ENCODE data around the gene HUWE1. TPM values are rescaled to one million over a fixed set of nuclear protein-coding genes. Genes with fewer than 3 reads are reported as not detected.

HUWE1 gene
- total and polyA plus RNA-seq, 2 donors (not counting 1 experiment from before 2014, with no cell fraction given): 52.8 to 146 TPM

DNA sequence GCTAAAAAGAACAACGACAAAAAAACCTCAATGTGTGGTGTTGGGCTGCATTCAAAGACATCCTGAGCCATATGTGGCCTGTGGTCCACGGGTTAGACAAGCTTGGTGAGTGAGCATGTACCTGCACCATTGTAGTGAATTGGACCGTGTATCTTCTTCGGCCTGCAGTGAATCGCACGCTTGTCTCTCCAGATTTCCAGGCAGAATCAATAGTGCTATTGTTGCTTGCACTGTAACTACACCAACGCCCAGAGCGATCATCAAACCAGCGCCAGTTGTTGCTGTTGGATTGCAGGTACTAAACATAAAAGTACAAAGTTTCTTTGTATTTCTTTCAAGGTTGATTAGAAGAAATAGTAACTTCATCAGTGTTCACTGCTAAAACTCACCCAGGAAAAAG, 101.6 kb downstream of the HUWE1 start:
- Histone ChIP-seq H3K4me2 (ENCODE audit: extremely low read depth, insufficient read depth, low read length) (no peak overlapping the region), H3K9ac (ENCODE audit: insufficient read depth, low read length) (no peak overlapping the region), H3K4me1 (ENCODE audit: control insufficient read depth, extremely low read depth, insufficient read depth, low read length) (no peaks in the 10 kb centered on the region), H3K27me3 (ENCODE audit: control insufficient read depth, insufficient read depth, low read length) (no peaks in the 10 kb centered on the region), H2AFZ (ENCODE audit: low read length) (no peak overlapping the region), H3K9me3 (ENCODE audit: control insufficient read depth, insufficient read depth, low read depth, low read length) (no peaks in the 10 kb centered on the region), H3K79me2 (ENCODE audit: control insufficient read depth, insufficient read depth, low read length) (no peaks in the 10 kb centered on the region), H3K36me3 (ENCODE audit: control insufficient read depth, insufficient read depth, low read length) (peaks cover 5% of the 10 kb centered on the region), H3K27ac (ENCODE audit: insufficient read depth, low read length) (no peak overlapping the region), H3K4me3 (replicated peaks in 1 of 4; ENCODE audit: control extremely low read depth in 1 of 4, insufficient read depth in 1 of 4, low read depth in 3 of 4, low read length in 4 of 4) (no peak overlapping the region), H4K20me1 (ENCODE audit: control insufficient read depth, extremely low read depth, insufficient read depth, low read length) (no peaks in the 10 kb centered on the region)
- TF ChIP-seq EZH2 (IDR thresholded peaks at IDR 0.05; ENCODE audit: low read length, missing control alignments): no peak
- TF ChIP-seq, protein P1, sequence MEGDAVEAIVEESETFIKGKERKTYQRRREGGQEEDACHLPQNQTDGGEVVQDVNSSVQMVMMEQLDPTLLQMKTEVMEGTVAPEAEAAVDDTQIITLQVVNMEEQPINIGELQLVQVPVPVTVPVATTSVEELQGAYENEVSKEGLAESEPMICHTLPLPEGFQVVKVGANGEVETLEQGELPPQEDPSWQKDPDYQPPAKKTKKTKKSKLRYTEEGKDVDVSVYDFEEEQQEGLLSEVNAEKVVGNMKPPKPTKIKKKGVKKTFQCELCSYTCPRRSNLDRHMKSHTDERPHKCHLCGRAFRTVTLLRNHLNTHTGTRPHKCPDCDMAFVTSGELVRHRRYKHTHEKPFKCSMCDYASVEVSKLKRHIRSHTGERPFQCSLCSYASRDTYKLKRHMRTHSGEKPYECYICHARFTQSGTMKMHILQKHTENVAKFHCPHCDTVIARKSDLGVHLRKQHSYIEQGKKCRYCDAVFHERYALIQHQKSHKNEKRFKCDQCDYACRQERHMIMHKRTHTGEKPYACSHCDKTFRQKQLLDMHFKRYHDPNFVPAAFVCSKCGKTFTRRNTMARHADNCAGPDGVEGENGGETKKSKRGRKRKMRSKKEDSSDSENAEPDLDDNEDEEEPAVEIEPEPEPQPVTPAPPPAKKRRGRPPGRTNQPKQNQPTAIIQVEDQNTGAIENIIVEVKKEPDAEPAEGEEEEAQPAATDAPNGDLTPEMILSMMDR (conservative IDR thresholded peaks at IDR 0.05 in 1 of 2, IDR thresholded peaks at IDR 0.05 in 1 of 2; ENCODE audit: low read depth in 1 of 2, low read length in 2 of 2): no peak
- DNase-seq (ENCODE audit: low read depth in 2 of 2): no peak

DNA sequence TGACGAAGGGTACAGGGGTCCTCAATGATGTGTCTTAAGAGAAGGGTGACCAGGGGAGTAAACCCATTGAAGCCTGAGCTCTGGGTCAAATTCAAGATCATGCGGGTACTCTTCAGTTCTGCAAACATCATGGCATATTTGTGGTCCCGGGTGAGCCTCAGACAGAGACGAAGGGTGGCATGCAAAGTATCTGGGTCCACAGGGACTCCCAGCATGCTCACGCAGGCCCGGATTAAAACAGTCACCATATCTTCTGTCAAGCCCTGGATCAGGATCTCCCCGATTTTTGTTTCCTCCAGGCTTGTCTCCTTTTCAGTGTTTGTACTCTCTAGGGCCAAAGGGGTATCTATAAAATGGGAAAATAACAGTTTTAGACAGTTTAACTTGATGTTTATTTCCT, 102.9 kb downstream of the HUWE1 start:
- Histone ChIP-seq H4K20me1 (ENCODE audit: control insufficient read depth, extremely low read depth, insufficient read depth, low read length) (no peaks in the 10 kb centered on the region), H3K4me1 (ENCODE audit: control insufficient read depth, extremely low read depth, insufficient read depth, low read length) (no peaks in the 10 kb centered on the region), H3K27ac (ENCODE audit: insufficient read depth, low read length) (no peak overlapping the region), H3K9ac (ENCODE audit: insufficient read depth, low read length) (no peak overlapping the region), H3K27me3 (ENCODE audit: control insufficient read depth, insufficient read depth, low read length) (no peaks in the 10 kb centered on the region), H3K36me3 (ENCODE audit: control insufficient read depth, insufficient read depth, low read length) (peaks cover 1% of the 10 kb centered on the region), H3K4me2 (ENCODE audit: extremely low read depth, insufficient read depth, low read length) (no peak overlapping the region), H3K9me3 (ENCODE audit: control insufficient read depth, insufficient read depth, low read depth, low read length) (no peaks in the 10 kb centered on the region), H2AFZ (ENCODE audit: low read length) (no peak overlapping the region), H3K79me2 (ENCODE audit: control insufficient read depth, insufficient read depth, low read length) (no peaks in the 10 kb centered on the region), H3K4me3 (replicated peaks in 1 of 4; ENCODE audit: control extremely low read depth in 1 of 4, insufficient read depth in 1 of 4, low read depth in 3 of 4, low read length in 4 of 4) (no peak overlapping the region)
- DNase-seq (ENCODE audit: low read depth in 2 of 2): no peak
- TF ChIP-seq EZH2 (IDR thresholded peaks at IDR 0.05; ENCODE audit: low read length, missing control alignments): no peak
- TF ChIP-seq, protein P1 (conservative IDR thresholded peaks at IDR 0.05 in 1 of 2, IDR thresholded peaks at IDR 0.05 in 1 of 2; ENCODE audit: low read depth in 1 of 2, low read length in 2 of 2): no peak

DNA sequence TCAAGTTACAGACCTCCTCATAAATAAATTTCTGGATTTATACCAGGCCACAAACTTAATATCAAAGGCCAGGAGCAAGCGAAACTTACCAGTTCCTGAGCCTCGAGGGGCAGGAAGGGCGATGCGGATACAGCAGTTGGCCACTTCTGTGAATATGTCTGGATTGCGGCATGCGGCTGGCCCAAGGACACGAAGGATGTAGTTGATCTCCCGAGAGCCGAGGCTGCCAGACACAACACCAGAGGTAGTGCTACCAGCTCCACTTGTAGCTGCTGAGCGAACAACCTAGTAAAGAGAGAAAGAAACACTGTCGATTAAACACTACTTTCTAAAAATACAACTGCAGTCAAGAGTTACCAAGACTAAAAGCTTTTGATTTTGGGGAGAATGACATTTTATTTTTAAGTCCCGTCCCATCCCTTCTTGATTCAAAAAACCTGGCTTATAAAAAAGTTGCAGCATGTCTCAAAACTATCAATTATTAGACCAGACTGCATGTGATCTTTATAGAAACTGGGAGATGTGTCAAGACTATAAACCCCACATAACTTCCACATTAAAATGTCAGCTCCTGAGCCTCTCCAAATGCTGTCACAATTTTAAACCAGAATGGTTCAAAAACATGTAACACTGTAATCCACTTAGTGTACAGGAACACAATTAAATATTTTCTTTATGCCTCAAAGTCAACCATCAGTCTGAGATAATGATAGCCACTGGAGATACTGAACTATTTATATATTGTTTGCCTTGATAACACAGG, 105.6 kb downstream of the HUWE1 start:
- Histone ChIP-seq H3K27me3 (ENCODE audit: control insufficient read depth, insufficient read depth, low read length) (no peaks in the 10 kb centered on the region), H4K20me1 (ENCODE audit: control insufficient read depth, extremely low read depth, insufficient read depth, low read length) (no peaks in the 10 kb centered on the region), H3K27ac (ENCODE audit: insufficient read depth, low read length) (no peak overlapping the region), H3K79me2 (ENCODE audit: control insufficient read depth, insufficient read depth, low read length) (no peaks in the 10 kb centered on the region), H2AFZ (ENCODE audit: low read length) (no peak overlapping the region), H3K4me2 (ENCODE audit: extremely low read depth, insufficient read depth, low read length) (no peak overlapping the region), H3K36me3 (ENCODE audit: control insufficient read depth, insufficient read depth, low read length) (peaks cover 1% of the 10 kb centered on the region), H3K9ac (ENCODE audit: insufficient read depth, low read length) (no peak overlapping the region), H3K4me1 (ENCODE audit: control insufficient read depth, extremely low read depth, insufficient read depth, low read length) (no peaks in the 10 kb centered on the region), H3K9me3 (ENCODE audit: control insufficient read depth, insufficient read depth, low read depth, low read length) (no peaks in the 10 kb centered on the region), H3K4me3 (replicated peaks in 1 of 4; ENCODE audit: control extremely low read depth in 1 of 4, insufficient read depth in 1 of 4, low read depth in 3 of 4, low read length in 4 of 4) (no peak overlapping the region)
- TF ChIP-seq, protein P1 (conservative IDR thresholded peaks at IDR 0.05 in 1 of 2, IDR thresholded peaks at IDR 0.05 in 1 of 2; ENCODE audit: low read depth in 1 of 2, low read length in 2 of 2): no peak
- TF ChIP-seq EZH2 (IDR thresholded peaks at IDR 0.05; ENCODE audit: low read length, missing control alignments): no peak
- no peak for DNase-seq (ENCODE audit: low read depth in 2 of 2)

All from fibroblast of lung (primary cell).